Astrocyte (in vitro differentiated cells and primary cell): Measurements from ENCODE around the gene PHF21B.

Experiments used
- CTCF ChIP-seq: IDR thresholded peaks from 2 replicates; pipeline ENCODE4 v1.5.1; 2011; ENCODE audit warnings: low read depth, mild to moderate bottlenecking, inconsistent platforms, low read length, moderate library complexity; ENCODE audit not compliant: insufficient read depth
- EZH2 ChIP-seq: IDR thresholded peaks from 2 replicates; pipeline ENCODE4 v1.6.1; 2012; ENCODE audit warnings: mild to moderate bottlenecking, low read length, inconsistent platforms; ENCODE audit not compliant: insufficient read depth

GRCh38 chr22:44955102-44955501 lies 54.7 kb downstream of the PHF21B start:
- TF ChIP-seq CTCF = no peak
- no peak for TF ChIP-seq EZH2
